HG02623 (cell line): Measurements from ENCODE around the gene TLCD3B.
"Not testable (repeated sequence)": the region's sequence is repeated elsewhere in the genome, so short reads cannot be mapped to it uniquely, and the experiment has no call there.

Experiments
- ATAC-seq: cut with Tn5 transposase; IDR thresholded peaks from one replicate; pipeline ENCODE4 v1.9.1; 2021; ENCODE audit warnings: moderate library complexity; ENCODE audit not compliant: unreplicated experiment

The TLCD3B gene

GRCh38 chr16:30027588-30028437 is 3.3 kb downstream of the TLCD3B start:
- ATAC-seq = no peak

- ATAC-seq = no peak
These were observed 4.6 kb downstream of the TLCD3B start for GRCh38 chr16:30026449-30026848.

GRCh38 chr16:30025574-30025973 is 5.5 kb downstream of the TLCD3B start:
- ATAC-seq = no peak

- no peak for ATAC-seq
These were observed 5.9 kb downstream of the TLCD3B start for GRCh38 chr16:30025156-30025555.

- ATAC-seq = no peak
These were observed 6.6 kb downstream of the TLCD3B start for GRCh38 chr16:30024451-30024850.

- no peak for ATAC-seq
These were observed 7.5 kb downstream of the TLCD3B start for GRCh38 chr16:30023586-30023985.

GRCh38 chr16:30022887-30023286 is 8.2 kb downstream of the TLCD3B start, which contains the start of gene C16orf92:
Gene C16orf92 (plus strand): TSS chr16:30023198. CDS start chr16:30023341, 143 bp downstream.
- ATAC-seq = no peak

- no peak for ATAC-seq
These were observed 12.3 kb downstream of the TLCD3B start for GRCh38 chr16:30018731-30019158.

- ATAC-seq = not testable (repeated sequence)
These were observed 13.1 kb downstream of the TLCD3B start for GRCh38 chr16:30017937-30018336.

- no peak for ATAC-seq
These were observed 13.8 kb downstream of the TLCD3B start for GRCh38 chr16:30017277-30017656.

- ATAC-seq = no peak
These were observed 14.4 kb downstream of the TLCD3B start for GRCh38 chr16:30016555-30017276.

GRCh38 chr16:30015450-30015849 is 15.6 kb downstream of the TLCD3B start:
- not testable (repeated sequence) for ATAC-seq

GRCh38 chr16:30012598-30012997 is 18.5 kb downstream of the TLCD3B start:
- not testable (repeated sequence) for ATAC-seq

- ATAC-seq = no peak
These were observed 19.2 kb downstream of the TLCD3B start for GRCh38 chr16:30011714-30012504.

- ATAC-seq = no peak
These were observed 20.0 kb downstream of the TLCD3B start, which contains the start of gene DOC2A for GRCh38 chr16:30010844-30011713. Gene DOC2A (minus strand): TSS chr16:30011027. CDS start chr16:30010222, 805 bp downstream.

- no peak for ATAC-seq
These were observed 20.9 kb downstream of the TLCD3B start for GRCh38 chr16:30009990-30010843.

- ATAC-seq = no peak
These were observed 21.8 kb downstream of the TLCD3B start for GRCh38 chr16:30009085-30009862.

- no peak for ATAC-seq
These were observed 23.6 kb downstream of the TLCD3B start for GRCh38 chr16:30007378-30007895.
